Measurements from ENCODE around the gene PTPRJ. TPM values are rescaled to one million over a fixed set of nuclear protein-coding genes. Genes with fewer than 3 reads are reported as not detected.

PTPRJ gene
- total and polyA plus RNA-seq, 2 of the 4 experiments (the other 2 are of a cell fraction): 5.6 to 14.9 TPM

DNA sequence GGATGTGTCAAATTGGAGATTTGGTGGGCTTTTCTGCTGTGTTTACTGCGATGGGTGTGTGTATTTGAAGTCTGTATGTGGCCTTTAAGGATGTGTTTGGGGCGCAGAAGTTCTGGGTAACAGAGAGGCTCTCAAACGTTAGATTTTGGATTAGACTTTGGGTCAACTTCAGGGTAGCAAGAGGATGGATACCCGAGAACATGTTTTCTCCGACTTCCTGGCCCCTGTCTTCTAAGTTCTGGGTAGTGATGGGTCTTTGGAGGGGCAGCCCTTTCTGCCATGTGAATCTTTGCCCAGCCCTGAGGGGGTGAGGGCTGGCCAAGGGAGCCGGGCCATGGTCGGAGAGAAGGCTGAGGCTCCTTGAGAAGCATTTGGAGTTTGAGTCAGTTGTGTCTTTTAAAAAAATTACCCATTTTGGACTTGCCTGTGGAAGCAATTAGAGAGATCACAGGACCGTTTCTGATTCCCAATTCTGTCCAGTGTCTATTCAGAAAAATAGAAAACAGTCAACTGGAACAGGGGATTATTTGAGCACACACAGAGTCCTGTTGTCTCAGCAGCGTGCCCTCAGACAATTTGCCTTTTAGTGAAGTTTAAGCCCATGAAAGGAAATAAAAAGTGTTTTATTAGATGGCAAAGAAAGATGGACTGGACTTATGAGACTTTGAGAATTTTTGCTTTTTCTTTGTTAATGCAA, 114.4 kb downstream of the PTPRJ start:
- Histone ChIP-seq H3K4me2 (ENCODE audit: low read depth, low read length) (no peak overlapping the region), H3K9ac (ENCODE audit: low read depth, low read length) (no peak overlapping the region), H4K20me1 (ENCODE audit: insufficient read depth, low read length) (peaks cover 47% of the 10 kb centered on the region), H2BK120ac (ENCODE audit: low read depth, low read length) (no peak overlapping the region), H3K9me3 (ENCODE audit: control insufficient read depth, insufficient read depth, low read length) (no peaks in the 10 kb centered on the region), H3K4ac (ENCODE audit: low read depth, low read length) (no peak overlapping the region), H4K91ac (ENCODE audit: insufficient read depth, low read depth, low read length) (no peak overlapping the region), H2AK5ac (ENCODE audit: low read depth, low read length) (no peak overlapping the region), H3K23ac (ENCODE audit: low read depth, low read length) (no peak overlapping the region), H2BK5ac (ENCODE audit: low read depth, low read length, poor library complexity, severe bottlenecking) (no peak overlapping the region), H2BK15ac (ENCODE audit: low read depth, low read length) (no peak overlapping the region), H3K14ac (replicated peaks; ENCODE audit: low read depth, low read length) (no peak overlapping the region), H2BK20ac (ENCODE audit: low read depth, low read length) (no peak overlapping the region), H4K8ac (ENCODE audit: low read depth in 2 of 2, low read length in 2 of 2) (no peak overlapping the region), H3K9me1 (ENCODE audit: insufficient read depth, low read length) (peaks cover 24% of the 10 kb centered on the region), H3K18ac (ENCODE audit: low read depth, low read length) (no peak overlapping the region), H3K4me1 (ENCODE audit: control insufficient read depth, insufficient read depth, low read length) (peaks cover 4% of the 10 kb centered on the region; the same call in 1 of the 2 replicates), H3K79me1 (ENCODE audit: low read depth in 1 of 2, low read length in 2 of 2) (peaks cover 42 to 77% of the 10 kb centered on the region in 2 experiments), H2AK9ac (replicated peaks; ENCODE audit: low read depth, low read length, poor library complexity) (no peak overlapping the region), H3K27ac (ENCODE audit: insufficient read depth, low read length) (no peak overlapping the region), H3K27me3 (ENCODE audit: control insufficient read depth, insufficient read depth, low read length) (no peaks in the 10 kb centered on the region), H2AFZ (replicated peaks; ENCODE audit: low read length, poor library complexity) (no peak overlapping the region), H3K56ac (ENCODE audit: extremely low read depth, insufficient read depth, low read length) (no peak overlapping the region), H3K4me3 (ENCODE audit: insufficient read depth, low read depth, low read length) (no peak overlapping the region), H4K5ac (ENCODE audit: low read depth, low read length) (no peak overlapping the region), H3K36me3 (ENCODE audit: control insufficient read depth, insufficient read depth, low read length) (no peaks in the 10 kb centered on the region)
- DNase-seq (no peak), ATAC-seq (ENCODE audit: low read depth) (no peak)
- TF ChIP-seq NFE2L2 (IDR thresholded peaks at IDR 0.05; ENCODE audit: low read depth, low read length) (no peak), POLR2A (IDR thresholded peaks at IDR 0.05; ENCODE audit: low read depth, low read length) (no peak), CTCF (conservative IDR thresholded peaks at IDR 0.05; ENCODE audit: low read depth, low read length) (no peak), RAD21 (IDR thresholded peaks at IDR 0.05; ENCODE audit: low read length) (no peak), RFX5 (IDR thresholded peaks at IDR 0.05; ENCODE audit: low read depth, low read length) (no peak)
- intact Hi-C loops (cut with micrococcal nuclease) (no loop called here), in situ Hi-C loops (cut with MboI; ENCODE audit: low sequenced_read_pairs) (no loop called here), dilution Hi-C loops (cut with HindIII; ENCODE audit: low sequenced_read_pairs, unreplicated experiment) (no loop called here)
- POLR2A ChIA-PET (ENCODE audit: unreplicated experiment): no interaction called here
- CTCF ChIA-PET: interaction anchor here (0.6 to 1.2 kb wide), 2 partner anchors 159 to 160 kb away, joined by 4 to 5 read pairs; no protein-coding TSS in a partner anchor
- 100% methylated on average over 3 of the region's 9 CpGs; no CpG with 5 or more reads in 1 of the 2 experiments for WGBS, 2 experiments (ENCODE audit: extremely low coverage in 2 of 2, insufficient read length in 1 of 2)
- BruUV-seq (replicated peaks): no TSS peak
